Stimulated activated CD8-positive, alpha-beta memory T cell treated with anti-CD3 and anti-CD28 coated beads, Interleukin-7, amount 100 ng/mL, for 48 hours (primary cell): Measurements from ENCODE around the gene HTR1A.

ENCODE experiments used
- DNase-seq, 2 donors: peaks; one replicate each; pipeline ENCODE4 v3.0.0-alpha.2; 2020; ENCODE audit warnings: low read depth in 1 of 2; ENCODE audit errors: extremely low read depth in 1 of 2

Gene HTR1A

DNA sequence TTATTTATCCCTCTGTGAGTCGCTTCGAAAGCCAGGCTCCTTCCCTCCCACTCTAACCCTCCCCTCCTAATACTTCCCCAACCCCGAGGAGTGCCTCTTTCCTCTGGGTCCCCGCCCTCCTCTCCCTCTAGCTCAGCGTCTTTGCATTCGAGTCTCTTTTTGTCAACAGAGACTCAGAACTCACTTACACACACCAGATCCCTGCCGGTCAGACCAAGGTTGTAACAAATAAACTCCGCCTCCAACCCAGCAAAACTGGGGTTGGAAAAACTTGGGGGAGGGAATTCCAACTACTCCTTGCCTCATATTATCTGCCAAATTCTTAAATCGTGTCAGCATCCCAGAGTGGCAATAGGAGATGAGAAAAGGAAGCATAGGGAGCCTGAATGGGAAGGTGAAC lies at the start of gene HTR1A:
Gene HTR1A, minus strand, starts transcription at position 167 of the 400 bp plus-strand sequence. CDS start 726 bp downstream, outside the sequence.
- DNase-seq: no peak

DNA sequence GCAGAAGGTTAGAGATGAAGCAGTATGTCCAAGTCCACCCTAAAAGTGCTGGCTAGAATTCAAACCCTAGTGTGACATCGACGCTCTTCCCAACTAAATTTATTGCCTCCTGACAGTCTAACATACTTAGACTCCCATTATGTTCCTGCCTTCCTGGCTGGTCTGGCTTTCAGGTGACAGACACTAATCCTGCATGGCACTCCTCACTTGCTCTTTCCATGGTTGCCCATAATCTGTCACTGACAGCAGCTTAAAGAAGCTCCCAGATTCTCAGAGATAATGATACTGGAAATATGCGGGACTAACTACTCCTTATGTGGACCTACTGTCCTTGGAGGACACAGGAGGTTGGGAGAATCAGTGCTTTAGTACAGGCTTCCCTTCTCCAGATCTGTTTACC lies 41.7 kb upstream of the HTR1A start:
- DNase-seq: no peak

DNA sequence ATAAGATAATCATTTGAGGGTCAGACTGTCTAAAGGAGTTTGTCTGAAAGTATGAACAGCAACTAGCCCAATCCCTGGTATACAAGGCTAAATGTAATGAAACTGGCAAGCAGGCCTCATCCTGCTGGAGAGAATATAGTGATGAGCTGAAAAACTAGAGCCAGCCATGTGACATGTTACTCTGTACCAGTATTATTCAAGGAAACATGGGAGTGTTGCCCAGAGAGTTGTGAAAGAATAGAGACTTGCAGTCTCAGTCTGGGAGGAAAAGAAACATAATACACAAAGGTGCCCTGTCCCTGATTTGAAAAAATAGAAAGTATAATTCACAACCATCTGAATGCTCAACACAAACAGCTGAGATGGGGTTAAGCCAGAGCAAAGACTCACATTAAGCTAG lies 37.9 kb upstream of the HTR1A start:
- DNase-seq: no peak

- DNase-seq: no peak
Measured at GRCh38 chr5:63987053-63987452, 24.8 kb upstream of the HTR1A start.

- no peak for DNase-seq
Measured at GRCh38 chr5:63981864-63982263, 19.6 kb upstream of the HTR1A start.

DNA sequence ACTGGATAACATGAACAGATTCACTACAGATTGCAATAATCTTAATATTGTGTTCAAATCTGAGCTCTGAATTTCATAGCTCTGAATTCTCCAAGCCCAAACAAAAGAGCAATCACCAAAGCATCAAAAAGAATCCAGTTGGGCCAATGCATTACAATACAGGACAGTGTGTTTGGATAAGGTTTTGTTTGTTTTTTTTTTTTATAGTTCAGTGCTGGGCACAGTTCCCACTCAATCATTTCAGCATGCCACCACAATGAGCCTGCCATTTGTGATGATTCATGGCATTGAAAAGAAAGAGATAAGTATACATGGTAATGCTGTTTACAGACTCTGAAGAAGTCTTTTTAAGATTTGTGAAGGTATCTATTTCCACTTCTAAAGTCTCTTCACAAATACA lies 1.7 kb upstream of the HTR1A start:
- no peak for DNase-seq

GRCh38 chr5:63963080-63963735 lies 963 bp upstream of the HTR1A start:
- DNase-seq: peak in 1 of 2 donors; percentile 2

DNA sequence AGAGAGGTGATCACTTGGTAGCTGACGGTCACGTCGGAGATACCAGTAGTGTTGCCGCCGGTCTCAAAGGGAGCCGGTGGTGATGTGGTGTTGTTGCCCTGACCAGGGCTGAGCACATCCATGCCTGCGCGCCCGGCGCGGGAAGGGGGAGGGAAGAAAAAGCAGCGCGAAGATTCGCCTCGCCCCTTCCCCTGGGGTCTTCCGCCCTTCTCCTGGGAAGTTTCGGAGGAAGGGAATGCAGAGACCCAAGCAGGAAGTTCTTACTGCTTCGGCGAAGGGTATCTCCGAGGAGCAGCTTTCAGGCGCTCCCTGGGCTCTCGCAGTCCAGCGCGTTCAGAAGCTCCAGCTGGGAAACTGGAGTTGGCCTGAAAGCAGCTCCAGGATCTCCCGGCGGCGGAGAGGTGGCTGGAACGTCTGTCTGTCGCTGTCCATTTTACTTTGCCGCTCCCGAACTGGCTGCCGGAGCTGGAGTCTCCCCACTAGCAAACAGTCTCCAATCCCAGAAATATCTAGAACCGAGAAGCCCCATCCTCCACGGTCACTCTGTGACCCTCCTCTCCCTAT lies 565 bp downstream of the HTR1A start:
- DNase-seq: no peak

GRCh38 chr5:63961125-63961597 lies 1.1 kb downstream of the HTR1A start:
- DNase-seq: no peak

- no peak for DNase-seq
Measured at GRCh38 chr5:63960646-63961045, 1.6 kb downstream of the HTR1A start.

DNA sequence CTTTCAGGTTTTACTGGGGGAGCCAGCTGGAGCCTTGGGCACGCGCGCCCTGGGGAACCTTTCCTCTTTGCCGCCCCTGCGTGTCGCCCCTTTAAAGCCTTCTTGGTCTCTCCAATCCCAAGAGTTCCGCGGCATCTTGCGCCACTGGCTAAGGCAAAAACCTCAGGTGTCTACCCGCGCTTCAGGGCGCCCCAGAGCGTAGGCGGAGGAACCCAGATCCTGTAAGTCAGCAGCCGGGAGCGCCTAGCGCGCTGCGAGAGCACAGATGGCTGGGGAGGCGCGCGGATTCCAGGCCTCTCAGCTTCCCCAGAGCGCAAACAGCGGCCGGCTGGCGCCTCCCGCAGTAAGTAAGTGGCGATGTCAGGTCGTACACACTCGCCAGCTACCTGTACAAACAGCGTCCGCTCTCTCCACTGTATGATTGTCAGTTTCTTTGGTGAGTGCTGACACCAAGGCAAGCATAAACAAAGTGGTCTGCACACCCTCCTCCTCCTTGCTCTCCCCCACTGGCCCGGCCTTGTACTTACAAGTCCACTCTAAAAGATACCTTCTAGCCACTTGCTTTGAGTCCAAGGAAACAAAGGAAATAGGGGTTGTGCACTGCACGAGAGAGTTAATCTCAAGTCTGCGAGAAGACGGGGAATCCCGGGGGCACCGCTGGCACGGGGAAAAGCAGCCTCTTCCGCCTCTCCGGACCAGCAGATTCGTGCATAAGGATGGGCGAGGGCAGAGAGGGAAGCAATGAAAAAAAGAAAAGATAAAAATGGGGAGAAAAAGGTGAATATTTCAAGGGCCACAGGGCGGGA lies 2.9 kb downstream of the HTR1A start:
- DNase-seq: no peak

- no peak for DNase-seq
Measured at GRCh38 chr5:63958654-63959053, 3.6 kb downstream of the HTR1A start.

GRCh38 chr5:63957617-63958016 lies 4.6 kb downstream of the HTR1A start:
- no peak for DNase-seq

- DNase-seq: no peak
Measured at GRCh38 chr5:63953217-63953616, 9.0 kb downstream of the HTR1A start.

DNA sequence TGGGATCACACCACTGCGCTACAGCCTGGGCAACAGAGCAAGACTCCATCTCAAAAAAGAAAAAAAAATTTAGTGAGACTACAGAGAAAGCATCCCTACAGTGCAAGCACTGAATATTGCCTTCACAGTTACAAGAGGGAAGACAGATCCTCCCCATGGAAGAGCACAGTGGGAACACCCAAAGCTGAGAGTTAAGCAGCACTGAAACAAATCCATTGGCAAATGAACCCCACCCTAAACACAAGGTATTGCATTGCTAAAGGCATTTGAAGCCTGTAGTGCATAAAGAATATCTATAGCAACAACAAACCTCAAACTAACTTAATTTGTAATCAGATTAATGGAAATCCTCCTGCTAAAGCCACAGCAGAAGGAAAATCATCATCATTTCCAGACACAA lies 27.1 kb downstream of the HTR1A start:
- no peak for DNase-seq

DNA sequence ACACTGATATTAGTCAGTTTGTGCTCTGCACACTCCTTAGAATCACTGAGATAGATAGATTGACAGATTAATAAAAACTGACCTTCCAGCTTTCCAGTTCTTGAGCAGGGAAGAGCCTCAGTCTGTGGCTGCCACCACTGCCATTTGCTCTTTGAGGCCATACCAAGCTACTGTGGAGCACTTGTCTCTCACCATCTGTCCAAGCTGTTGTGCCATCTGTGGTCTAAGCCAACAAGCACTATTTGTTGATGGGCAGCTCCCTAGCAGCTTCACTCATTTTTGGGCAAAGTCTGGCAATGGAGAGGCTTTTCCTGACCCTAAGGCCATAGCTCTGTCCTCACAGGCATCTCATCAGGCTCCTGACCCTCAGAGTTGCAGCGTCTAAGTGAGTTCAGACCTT lies 30.4 kb downstream of the HTR1A start:
- DNase-seq: no peak

DNA sequence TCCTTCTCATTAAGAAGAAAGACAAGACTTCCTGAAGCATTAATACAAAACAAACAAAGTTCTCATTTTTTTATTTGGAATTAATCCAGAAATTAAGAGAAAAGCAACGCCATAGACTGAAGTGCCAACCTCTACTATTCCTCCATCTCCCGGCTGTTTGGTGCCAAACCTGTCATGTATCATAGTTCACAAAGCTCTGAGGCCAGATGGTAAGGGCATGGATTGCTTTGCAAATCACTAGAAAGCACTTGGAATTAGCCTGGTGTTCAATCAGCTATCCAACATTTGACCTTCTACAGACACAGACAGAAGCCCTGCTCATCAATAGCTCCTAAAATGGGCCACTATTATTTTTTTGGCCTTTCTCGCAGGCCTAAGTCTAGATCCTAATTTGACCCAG lies 33.8 kb downstream of the HTR1A start:
- no peak for DNase-seq

DNA sequence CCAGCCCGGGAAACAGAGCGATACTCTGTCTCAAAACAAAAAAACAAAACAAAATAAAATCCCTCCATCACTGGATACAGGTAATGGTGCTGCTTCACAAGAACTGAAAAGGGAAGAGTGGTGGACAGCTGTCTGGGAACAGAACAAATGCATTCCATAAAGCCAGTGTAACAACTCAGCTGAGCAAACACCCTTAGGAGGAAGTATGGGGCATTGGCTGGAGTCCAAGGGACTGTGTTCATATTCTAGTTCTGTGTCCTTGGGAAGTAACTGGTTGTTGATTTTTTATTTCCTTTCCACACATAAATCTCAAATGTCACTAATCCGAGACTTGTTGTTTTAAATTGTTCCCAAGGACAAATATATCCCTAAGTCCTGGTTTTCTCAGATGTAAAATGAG lies 38.3 kb downstream of the HTR1A start:
- DNase-seq: no peak

- no peak for DNase-seq
Measured at GRCh38 chr5:63919763-63920478, 42.3 kb downstream of the HTR1A start.

GRCh38 chr5:63916786-63917185 lies 45.5 kb downstream of the HTR1A start:
- DNase-seq: no peak

DNA sequence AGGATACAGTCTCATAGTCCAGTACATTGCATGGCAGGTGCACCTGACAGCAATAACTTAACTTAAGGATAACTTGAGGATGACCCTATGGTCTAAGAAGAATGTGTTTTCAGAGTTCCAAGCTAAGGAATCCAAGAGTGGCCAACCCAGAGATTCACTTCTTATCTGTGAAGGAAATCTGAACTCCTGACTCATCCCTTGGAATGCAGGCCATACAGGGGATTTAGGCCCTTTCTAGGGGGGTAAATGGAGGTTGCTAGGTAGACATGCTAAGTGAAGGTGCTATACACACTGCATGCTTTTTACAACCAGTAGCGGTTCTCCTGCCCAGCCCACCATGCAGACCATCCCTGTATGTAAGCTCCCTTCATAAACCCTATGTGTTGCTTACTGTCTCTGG lies 50.4 kb downstream of the HTR1A start:
- no peak for DNase-seq
